ENCODE results near the gene FBXW4. TPM values are rescaled to one million over a fixed set of nuclear protein-coding genes. Genes with fewer than 3 reads are reported as not detected.

The FBXW4 gene, protein sequence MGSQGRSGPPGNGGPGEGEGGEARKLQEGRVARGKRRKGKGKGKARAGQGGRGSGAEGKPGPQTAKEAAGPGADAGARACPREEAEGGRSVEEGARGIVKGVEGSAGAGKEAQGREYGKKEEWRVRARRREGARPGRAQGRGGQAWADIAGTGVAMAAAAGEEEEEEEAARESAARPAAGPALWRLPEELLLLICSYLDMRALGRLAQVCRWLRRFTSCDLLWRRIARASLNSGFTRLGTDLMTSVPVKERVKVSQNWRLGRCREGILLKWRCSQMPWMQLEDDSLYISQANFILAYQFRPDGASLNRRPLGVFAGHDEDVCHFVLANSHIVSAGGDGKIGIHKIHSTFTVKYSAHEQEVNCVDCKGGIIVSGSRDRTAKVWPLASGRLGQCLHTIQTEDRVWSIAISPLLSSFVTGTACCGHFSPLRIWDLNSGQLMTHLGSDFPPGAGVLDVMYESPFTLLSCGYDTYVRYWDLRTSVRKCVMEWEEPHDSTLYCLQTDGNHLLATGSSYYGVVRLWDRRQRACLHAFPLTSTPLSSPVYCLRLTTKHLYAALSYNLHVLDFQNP
- total RNA-seq: 65.0 TPM

DNA sequence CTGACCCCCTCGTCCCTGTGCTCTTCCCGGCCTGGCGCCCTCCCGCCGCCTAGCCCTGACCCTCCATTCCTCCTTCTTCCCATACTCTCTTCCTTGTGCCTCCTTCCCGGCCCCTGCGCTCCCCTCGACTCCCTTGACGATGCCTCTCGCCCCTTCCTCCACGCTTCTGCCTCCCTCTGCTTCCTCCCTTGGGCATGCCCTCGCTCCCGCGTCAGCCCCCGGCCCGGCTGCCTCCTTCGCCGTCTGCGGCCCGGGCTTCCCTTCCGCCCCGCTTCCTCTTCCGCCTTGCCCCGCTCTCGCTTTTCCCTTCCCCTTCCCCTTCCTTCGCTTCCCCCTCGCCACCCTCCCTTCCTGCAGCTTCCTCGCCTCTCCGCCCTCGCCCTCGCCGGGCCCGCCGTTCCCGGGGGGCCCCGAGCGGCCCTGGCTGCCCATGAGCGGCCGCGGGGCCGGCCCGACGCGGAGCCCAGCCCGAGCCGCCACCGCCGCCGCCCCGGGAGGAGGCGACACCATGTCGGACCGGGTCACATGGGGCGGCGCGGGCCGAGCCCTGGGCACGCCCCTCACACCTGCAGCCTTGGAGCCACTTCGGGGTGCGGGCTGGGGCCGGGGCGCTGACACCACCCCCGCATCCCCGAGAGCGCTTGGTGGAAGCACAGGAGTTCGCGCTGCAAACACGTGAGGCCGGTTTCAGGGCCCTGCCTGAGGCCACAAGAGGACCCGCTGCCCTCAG is at the start of gene FBXW4:
Gene FBXW4 (minus strand): TSS at position 497 of the 730 bp plus-strand sequence. CDS start 65 bp downstream, at position 432.
- DNase-seq (ENCODE audit: low spot score): peak; percentile 32

DNA sequence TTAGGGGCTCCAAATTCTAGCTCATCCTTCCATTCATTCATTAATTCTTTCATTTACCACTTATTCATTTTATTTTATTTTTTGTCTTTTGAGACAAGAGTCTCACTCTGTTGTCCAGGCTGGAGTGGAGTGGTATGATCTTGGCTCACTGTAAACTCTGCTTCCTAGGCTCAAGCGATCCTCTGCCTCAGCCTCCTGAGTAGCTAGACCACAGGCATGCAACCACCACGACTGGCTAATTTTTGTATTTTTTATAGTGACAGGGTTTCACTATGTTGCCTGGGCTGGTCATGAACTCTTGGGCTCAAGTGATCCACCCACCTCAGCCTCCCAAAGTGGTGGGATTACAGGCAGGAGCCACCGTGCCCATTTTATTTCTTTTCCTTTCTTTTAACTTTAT is 49.3 kb upstream of the FBXW4 start:
- DNase-seq (ENCODE audit: low spot score): no peak

GRCh38 chr10:101741938-101742337 is 47.0 kb upstream of the FBXW4 start:
- DNase-seq (ENCODE audit: low spot score): no peak

- DNase-seq (ENCODE audit: low spot score): no peak
Observed at GRCh38 chr10:101736666-101737065, 41.7 kb upstream of the FBXW4 start.

- DNase-seq (ENCODE audit: low spot score): no peak
Observed at GRCh38 chr10:101732096-101732495, 37.1 kb upstream of the FBXW4 start.

DNA sequence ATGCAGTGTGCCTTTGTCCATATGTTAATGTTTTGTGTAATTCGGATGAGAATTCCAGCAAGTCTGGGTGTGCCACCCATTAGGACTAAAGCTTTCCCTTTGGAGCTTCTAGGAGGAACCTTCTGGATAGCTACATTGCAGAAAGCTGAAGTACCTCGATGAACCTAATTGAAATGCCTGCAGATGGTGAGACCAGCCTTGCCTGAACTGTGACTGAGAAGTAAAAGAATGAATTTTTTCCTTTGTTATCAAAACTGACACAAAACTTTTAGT is 31.1 kb upstream of the FBXW4 start:
- no peak for DNase-seq (ENCODE audit: low spot score)

DNA sequence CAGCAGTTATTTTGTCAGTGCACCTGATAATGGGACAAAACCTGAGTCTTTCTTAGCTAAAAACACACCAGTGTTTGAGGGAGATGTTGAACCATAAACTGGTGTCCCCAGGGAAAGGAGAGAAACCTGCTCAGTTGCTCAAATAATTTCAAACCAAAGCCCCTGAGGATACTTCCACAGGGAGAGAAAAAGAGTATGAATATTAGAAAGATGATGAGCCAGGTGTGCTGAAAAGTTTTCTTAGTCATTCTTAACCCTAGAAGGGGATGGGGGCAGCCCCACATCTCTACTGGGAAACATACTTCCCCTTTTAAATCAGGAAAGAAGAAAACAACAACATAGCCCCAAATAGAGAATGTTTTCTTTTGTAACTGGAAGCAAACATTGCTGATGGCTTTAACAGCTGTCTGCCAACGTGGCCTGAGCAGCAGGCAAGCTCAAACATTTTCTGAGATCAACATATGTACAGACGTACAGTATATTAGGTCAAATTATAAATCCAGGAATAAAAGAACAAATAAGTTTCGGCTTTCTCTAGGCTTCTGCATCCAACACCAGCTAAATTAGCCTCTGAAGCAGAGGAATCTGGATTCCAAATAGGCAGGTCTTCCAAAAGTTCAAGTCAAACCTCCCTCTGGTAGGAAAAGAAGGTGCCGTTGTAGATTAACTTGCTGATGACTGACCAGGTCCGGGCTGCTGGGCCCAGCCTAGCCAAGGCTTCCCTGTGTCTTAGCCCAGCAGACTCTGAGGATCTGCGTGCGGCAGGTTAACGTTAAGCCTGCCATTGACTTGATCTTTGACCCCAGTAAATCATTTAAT is 30.5 kb upstream of the FBXW4 start:
- DNase-seq (ENCODE audit: low spot score): peak; percentile 58

- DNase-seq (ENCODE audit: low spot score): no peak
Observed at GRCh38 chr10:101724446-101724845, 29.5 kb upstream of the FBXW4 start.

- DNase-seq (ENCODE audit: low spot score): no peak
Observed at GRCh38 chr10:101723176-101723575, 28.2 kb upstream of the FBXW4 start.

GRCh38 chr10:101721806-101722205 is 26.8 kb upstream of the FBXW4 start:
- DNase-seq (ENCODE audit: low spot score): no peak

DNA sequence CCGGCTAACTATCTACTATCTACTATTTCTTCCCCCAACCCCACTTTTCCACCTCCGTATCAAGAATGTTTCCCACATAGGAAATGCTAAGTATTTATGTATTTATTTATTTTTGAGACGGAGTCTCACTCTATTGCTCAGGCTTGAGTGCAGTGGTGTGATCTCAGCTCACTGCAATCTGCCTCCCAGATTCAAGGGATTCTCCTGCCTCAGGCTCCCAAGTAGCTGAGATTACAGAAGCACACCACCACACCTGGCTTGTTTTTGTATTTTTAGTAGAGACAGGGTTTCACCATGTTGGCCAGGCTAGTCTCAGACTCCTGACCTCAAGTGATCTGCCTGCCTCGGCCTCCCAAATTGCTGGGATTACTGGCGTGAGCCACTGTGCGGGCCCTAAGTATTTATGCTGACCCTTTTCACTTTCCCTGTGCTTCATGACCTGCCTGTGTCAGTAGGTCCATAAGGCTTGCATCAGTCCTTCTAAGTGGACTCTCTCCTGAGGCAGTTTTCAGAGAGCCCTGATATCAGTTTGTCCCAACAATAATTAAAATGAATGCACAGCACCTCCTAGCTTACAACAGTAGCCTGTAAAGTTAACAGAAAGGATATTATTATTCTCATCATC is 25.7 kb upstream of the FBXW4 start:
- no peak for DNase-seq (ENCODE audit: low spot score)

DNA sequence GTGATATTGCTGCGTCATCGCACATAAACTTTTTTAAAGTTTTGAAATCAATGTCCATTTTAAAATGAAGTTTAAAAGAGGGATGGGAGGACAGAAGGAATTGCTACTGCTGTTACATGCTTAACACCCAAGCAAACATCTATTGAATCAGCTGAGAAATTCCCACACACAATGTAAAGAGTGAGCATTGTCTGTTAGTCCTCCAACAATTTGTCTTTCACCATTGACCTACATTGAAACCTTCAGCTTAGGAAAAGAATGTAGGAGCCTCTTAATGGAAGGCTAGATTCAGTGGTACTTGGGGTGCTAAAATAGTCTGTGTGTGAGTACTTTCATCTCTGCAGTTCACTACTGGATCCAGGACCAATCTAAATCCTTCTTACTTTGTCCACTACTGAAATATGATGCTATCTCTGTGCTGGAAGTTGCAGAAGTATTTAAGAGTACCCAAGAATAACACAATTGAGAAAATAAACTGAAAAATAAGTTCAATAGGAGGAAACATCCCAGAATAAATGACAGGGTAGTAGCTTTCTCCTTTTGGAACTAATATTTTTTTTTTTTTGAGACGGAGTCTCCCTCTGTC is 23.8 kb upstream of the FBXW4 start:
- no peak for DNase-seq (ENCODE audit: low spot score)

GRCh38 chr10:101716891-101717659 is 22.1 kb upstream of the FBXW4 start:
- DNase-seq (ENCODE audit: low spot score): no peak

GRCh38 chr10:101712997-101713396 is 18.0 kb upstream of the FBXW4 start:
- DNase-seq (ENCODE audit: low spot score): no peak

DNA sequence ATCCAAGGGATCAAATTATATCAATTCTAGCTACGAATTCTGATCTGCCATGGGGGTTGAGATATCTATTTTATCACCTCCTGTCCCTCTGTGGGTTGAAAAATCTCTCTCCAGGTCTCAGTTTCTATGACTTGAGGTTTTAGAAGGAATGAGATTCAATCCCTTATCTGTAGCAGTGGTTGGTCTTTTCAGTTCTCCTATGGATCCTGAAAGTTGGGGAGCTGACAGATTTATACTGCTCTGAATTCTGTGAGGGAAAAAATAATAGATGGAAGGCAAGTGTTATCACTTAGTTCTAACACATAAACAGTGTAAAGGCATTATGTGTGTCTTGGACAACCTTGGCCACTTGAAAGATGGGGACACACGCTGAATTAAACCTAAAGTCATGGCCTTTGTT is 15.8 kb upstream of the FBXW4 start:
- DNase-seq (ENCODE audit: low spot score): no peak

DNA sequence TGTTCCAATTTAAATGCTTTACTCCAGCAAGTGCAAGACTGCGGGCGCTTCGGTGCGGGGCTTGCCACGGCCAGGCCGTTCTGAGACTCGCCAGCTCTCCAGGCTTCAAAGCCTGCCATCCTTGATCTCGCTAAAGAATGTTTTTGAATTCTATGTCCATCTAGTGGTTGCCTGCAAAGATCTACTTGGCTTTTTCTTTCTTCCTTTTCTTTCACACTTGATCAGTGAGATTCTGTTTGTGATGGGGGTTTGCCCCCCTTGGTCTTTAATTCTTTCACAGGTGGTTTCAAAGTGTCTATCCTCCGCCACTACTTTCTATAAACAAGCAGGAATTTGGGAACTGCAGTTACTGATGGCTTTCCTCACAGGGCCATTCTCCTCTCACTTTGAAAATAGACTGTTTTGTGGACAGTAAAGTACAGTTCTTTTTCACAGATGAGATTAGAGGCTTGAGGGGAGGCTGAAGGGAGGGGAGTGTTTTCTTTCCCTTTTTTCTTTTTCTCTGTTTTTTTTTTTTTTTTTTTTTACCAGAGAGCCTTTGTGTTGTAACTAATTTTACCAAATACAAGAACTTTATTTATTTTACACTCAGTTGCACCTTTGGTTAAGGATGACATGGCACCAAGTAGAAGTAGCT is 15.2 kb upstream of the FBXW4 start:
- DNase-seq (ENCODE audit: low spot score): no peak

DNA sequence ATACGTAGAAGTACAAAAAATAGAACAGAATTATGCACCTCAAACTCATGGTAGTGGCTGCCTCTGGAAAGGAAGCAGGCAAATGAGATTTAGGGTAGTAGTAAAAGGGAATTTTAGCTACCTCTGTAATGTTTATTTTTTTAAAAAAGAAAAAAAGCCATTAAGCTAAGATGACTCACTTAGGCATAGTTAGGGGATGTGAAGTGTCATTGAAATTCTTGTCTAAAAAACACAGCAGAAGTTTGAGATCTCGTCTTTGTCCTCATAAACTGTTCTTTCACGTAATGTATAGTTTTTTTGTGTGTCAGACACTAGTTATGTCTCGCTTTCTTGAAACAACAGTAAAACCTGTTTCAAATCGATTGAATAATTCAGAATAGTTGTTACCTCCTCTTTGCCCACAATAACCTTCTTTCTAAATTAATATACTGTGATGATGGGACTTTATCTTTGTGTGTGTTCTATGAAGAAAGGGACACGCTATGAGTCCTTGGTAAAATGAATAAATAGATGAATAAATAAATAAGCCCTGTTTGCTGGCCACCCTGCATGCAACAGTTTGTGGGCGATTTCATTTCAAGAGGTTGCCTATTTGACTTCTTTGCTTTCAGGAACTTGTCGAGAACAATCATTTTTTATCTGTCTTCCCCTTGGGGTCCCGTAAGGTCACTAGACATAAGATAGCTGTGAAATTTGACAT is 14.5 kb upstream of the FBXW4 start:
- no peak for DNase-seq (ENCODE audit: low spot score)

DNA sequence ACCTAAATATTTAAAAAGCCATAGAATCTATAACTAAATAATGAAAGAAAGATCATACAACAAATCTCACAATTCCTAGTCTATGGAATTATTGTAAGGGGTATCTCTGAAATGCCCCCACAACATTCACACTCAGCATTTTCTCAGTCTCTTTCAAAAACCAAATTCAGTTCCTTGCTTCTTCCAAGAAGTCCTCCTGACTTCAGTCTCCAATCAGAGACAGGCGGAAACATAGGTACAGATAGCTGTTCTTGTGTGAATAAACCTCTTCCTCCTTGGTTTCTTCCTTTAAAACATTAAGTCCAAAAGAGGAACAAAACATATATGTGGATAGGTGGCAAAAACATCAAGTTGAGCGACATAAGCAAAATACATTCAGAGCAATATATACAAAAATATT is 13.9 kb upstream of the FBXW4 start:
- no peak for DNase-seq (ENCODE audit: low spot score)

DNA sequence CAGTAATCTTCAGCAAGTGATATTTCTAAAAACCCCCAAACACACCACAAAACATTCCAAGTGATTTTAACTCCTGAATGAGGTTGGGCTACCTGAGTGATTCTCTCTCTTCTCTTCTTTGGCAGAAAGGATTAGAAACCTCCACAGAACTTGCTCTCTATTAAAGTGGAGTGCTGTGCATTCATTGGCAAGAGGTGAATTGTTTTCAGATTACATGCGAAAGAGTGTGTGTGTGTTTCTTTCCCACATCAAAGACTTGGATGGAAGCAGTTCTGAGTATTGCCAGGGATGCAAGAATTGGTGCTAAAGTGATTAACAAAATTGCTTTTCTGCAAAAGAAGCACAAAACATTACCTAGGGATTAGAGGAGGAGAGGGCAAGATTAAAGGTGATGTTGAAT is 13.1 kb upstream of the FBXW4 start:
- DNase-seq (ENCODE audit: low spot score): no peak

DNA sequence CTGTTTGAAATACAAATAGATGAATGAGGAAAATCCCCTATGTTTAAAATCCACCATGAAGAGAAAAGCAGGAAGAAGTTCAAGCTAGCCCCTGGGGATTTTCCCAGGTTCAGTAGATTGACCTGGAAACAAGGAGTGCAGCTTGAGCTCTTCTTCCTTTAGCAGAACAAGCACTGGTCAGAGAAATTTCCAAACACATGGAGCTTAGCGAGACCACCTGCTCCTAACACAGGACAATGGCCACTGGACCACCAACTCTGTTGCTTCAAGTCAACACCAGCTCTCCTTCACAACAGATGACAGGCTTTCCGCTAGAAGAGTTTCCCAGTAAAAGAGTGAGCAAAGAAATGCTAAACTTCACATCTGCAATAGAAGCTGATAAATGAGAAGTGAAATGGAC is 9.4 kb upstream of the FBXW4 start:
- no peak for DNase-seq (ENCODE audit: low spot score)

Measured in mucosa of gallbladder (tissue), 1 donor.